CD4-positive, alpha-beta T cell treated with Interleukin-12 subunit alpha and Interleukin-12 subunit beta, for 1 hour (primary cell): ENCODE data around the gene CACNA1B.
"Not testable (repeated sequence)": the region's sequence is repeated elsewhere in the genome, so short reads cannot be mapped to it uniquely, and the experiment has no call there.

Experiments
- DNase-seq: peaks from one replicate; pipeline ENCODE4 v3.0.0-alpha.2; 2020

CACNA1B gene

DNA sequence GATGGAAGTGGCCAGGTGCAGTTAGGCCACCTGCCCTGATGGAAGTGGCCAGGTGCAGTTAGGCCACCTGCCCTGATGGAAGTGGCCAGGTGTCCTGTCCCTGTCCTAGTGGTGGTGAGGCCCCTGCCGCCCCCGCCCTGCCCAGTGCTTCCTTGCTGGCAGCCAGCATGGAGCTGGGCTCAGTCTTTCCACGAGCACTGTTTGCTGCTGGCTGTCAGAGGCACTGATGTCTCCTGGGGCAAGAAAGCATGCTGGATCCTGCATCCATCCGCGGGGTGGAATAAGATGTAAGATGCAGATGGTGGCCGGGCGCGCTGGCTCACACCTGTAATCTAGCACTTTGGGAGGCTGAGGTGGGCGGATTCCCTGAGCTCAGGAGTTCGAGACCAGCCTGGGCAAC lies 141.9 kb downstream of the CACNA1B start:
- DNase-seq, result not testable (repeated sequence)

DNA sequence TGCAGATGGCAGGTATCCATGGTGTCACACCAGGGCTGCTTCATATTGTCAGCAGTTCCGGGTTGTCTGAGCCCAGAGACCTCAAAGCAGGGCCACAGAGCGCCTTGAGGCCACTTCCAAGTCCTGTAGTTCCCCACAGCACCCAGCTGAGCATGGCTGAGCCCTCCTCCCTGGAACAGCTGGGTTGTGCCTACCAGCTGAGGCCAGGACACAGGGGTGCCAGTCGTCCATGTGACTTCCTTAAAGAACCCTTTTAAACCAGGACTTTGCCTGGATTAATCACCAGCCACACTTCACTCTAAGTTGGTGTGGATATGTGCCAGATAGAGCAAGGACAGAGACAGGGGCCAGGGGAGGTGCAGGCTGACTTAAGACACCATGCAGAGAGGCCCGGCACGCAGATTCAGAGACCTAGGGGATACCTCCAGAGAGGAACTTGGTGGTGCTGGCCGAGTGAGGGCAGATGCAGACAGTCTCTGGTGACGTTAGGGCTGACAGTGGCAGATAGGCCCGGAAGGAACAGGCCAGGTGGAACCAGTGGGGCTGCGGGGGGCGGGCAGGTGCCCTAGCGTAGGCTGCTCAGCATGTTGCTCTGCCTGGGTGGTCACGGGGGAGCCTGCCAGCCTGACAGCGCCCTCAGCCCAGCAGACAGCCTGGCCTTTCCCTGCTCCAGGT lies 142.7 kb downstream of the CACNA1B start:
- no peak for DNase-seq

DNA sequence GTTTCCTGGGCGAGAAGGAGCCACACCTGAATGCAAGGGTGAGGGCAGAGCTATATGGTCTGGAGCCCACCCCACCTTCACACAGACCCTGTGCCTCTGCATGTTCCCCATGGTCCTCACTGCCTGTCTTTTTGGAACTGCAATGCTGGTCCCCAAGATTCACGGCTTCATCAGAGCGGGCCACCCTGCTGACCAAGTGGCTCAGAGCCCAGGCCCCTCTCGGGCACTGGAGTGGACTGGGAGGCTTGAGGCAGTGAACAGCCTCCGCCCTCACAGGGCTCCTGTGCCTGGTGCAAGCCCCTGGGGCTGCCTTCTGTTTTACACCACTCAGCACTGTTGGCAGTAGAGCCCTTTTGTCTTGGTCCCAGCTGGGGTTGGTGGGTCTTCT lies 143.2 kb downstream of the CACNA1B start:
- DNase-seq, result no peak

DNA sequence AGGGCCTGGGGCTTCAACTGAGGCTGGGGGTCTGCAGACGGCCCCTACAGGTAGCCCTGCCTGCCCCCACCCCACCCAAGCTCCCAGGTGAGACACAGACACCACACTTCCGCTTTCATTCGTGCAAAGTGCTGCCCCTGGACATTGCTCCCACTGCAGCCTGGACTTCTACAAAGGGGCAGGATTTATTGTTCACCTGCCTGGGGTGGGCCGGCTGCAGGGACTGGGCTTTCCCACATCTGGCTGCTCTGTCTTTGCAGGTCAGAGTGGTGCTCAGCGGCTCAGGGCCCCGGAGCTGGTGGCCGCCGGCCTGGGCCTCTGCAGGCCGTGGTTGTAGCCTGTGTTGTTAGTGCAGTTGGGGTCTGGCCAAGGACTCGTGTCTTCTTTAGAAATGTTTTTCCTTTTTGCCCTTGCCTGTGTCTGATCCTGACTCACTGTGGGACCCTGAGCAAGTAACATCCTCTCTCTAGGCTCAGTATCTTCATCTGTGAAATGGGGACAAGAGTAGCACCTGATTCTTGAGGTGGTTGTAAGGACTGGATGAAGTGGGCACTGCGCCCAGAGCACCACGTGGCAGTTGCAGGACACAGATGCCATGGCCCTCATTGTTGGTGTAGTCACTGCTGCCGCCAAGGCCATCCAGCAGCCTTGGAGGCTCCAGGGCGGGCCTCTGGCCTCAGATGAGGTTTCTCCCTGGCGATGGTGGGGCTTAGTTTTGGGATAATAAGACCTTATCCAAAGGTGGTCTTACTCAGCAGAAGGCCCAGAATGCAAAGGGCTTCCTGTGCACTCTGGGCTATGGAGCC lies 143.9 kb downstream of the CACNA1B start:
- no peak for DNase-seq

DNA sequence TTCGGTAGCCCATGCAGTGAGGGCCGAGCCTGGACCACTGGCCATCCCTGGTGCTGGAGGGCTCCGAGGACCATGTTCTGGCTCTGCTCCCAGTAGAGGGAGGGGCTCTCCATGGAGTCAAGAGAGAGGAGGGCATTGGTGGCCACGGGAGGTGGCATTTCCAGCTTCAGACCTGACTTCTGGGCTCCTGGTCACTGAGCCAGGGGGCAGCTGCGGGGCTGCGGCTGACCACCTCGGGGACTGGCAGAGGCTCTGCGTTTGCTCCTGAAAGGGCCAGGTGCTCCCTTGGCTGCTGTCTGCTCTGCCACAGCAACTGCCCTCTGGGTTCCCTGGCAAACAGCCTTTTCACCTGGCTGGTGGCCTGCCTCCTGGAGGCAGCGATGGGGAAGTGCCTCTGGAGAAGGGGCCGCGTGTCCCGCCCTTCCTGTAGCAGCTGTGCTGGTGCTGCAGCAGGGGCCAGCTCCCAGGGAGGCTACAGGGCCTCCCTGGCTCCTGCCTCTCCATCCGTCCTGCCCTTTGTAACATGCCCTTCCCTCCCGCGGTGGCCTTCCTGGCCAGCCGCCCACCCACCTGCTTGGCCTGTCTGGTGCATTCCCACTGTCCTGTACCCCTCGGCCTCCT lies 144.6 kb downstream of the CACNA1B start:
- peak; percentile 7 for DNase-seq

DNA sequence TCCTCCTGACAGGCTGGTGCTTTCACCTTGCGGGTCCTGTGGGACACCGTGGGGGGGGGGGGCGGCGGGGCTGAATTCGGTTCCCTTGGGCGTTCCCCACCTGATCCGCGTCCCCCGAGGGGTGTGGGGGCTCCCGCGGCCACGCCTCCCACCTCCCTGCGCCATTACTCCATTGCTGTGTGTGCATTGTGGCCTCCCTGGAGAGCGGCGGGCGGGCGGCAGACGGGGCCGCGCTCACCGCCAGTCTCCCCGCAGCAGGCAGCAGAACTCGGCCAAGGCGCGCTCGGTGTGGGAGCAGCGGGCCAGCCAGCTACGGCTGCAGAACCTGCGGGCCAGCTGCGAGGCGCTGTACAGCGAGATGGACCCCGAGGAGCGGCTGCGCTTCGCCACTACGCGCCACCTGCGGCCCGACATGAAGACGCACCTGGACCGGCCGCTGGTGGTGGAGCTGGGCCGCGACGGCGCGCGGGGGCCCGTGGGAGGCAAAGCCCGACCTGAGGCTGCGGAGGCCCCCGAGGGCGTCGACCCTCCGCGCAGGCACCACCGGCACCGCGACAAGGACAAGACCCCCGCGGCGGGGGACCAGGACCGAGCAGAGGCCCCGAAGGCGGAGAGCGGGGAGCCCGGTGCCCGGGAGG lies 145.3 kb downstream of the CACNA1B start:
- no peak for DNase-seq

DNA sequence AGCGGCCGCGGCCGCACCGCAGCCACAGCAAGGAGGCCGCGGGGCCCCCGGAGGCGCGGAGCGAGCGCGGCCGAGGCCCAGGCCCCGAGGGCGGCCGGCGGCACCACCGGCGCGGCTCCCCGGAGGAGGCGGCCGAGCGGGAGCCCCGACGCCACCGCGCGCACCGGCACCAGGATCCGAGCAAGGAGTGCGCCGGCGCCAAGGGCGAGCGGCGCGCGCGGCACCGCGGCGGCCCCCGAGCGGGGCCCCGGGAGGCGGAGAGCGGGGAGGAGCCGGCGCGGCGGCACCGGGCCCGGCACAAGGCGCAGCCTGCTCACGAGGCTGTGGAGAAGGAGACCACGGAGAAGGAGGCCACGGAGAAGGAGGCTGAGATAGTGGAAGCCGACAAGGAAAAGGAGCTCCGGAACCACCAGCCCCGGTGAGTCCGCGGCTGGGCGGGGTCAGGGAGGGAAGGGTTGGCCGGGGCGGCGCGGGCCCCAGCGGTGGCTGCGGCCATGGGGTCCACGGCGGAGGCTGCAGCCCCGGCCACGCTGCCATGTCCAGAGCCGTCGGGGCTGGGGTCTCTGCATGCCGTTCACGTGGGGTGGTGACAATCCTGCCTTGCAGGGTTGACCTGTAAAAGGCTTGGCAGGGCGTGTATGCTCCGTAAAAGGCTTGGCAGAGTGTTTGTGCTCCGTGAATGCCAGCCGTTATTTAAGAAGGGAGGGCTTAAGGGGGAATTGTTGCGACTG lies 146.0 kb downstream of the CACNA1B start:
- no peak for DNase-seq

DNA sequence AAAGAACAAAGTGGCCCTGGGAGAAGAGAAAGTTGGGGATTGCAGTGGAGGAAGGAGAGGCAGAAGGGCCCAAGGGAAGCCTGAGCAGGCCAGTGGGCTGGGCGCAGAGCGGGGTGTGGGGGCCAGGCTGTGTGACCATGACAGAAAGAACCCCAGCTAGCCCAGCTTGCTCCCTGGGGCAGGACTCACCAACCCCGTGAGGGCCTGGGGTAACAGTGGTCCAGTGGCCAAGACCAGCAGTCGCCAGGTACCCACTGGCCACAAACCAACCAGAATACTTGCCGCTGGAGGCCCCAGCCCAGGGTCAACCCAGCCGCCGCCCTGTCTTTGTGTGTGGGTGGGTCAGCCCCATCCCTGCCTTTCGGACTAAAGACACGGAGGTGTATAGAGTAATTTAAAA lies 146.5 kb downstream of the CACNA1B start:
- DNase-seq, result no peak

DNA sequence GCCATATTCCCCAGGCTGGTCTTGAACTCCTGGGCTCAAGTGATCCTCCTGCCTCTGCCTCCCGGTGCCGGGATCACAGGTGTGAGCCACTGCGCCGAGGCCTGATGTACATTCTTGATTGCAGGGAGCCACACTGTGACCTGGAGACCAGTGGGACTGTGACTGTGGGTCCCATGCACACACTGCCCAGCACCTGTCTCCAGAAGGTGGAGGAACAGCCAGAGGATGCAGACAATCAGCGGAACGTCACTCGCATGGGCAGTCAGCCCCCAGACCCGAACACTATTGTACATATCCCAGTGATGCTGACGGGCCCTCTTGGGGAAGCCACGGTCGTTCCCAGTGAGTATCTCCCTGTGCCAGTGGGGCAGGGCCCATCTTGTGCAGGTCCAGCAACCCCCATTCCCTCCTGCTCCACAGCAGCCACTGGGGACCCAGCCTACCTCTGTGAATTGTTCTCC lies 147.3 kb downstream of the CACNA1B start:
- no peak for DNase-seq

DNA sequence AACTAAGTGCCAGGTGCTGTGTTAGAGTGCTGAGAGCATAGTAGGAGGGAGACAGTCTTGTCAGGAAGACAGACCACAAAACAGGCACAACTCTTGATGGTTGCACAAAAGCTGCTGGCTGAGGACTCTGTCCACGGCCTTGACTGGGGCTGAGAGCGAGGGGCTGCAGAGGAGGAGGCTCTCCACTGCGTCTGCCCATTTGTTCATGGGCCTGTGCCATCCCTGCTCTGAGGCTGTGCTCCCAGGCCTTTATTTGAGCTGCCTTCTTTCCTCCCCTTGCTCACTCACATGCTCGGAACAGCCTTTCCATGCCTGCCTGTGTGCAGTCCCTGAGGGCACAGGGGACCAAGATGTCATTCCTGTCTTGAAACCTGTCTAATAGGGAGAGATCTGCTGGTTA lies 147.8 kb downstream of the CACNA1B start:
- no peak for DNase-seq

DNA sequence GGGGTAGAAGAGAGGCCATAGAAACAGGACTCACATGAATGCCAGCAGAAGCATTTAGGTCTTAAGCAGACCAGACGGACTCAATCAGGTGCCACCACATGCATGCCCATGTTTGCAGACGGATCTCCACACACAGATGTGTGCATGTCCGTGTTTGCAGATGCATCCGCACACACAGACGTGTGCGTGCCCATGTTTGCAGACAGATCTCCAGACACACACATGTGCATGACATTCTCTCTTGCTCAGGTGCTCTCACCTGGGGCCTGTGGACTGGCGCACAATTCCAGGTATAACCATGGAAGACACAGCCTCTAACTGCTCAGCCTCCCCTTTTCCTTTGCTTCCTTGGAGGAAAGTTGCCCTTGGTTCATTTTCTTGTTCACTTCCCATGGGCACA lies 148.3 kb downstream of the CACNA1B start:
- DNase-seq, result no peak

DNA sequence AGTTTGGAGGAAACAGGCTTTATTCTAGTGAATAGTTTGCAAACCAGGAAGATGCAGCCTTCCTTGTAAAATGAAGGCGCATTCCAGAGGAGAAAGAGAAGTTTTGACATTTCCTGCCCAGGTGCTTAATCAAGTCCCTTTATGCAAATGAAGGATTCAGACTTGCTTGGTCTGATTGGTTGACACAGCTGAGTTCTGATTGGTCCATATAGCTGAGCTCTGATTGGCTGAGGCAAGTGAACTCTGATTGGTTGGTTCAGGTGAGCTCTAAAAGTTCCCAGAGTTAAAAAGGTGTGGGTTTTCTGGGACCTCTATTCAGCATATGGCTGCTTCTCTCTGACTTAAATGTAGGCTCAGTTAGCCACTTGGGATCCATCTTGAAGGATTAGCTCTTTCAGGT lies 151.0 kb downstream of the CACNA1B start:
- DNase-seq, result no peak

DNA sequence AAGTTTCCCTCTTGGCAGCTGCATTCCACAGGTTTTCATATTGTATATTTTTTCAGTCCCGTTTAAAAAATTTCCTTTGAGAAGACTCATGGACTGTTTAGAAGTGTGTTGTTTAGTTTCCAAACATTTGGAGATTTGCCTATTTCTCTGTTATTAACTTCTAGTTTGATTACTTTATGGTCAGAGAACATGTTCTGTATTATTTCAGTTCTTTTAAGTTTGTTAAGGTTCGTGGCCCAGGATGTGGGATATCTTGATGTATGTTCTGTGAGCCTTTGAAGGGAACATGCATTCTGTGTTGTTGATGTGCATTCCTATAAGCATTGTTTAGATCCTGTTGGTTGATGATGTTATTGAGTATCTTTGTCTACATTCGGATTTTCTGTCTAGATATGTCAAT lies 153.6 kb downstream of the CACNA1B start:
- no peak for DNase-seq

DNA sequence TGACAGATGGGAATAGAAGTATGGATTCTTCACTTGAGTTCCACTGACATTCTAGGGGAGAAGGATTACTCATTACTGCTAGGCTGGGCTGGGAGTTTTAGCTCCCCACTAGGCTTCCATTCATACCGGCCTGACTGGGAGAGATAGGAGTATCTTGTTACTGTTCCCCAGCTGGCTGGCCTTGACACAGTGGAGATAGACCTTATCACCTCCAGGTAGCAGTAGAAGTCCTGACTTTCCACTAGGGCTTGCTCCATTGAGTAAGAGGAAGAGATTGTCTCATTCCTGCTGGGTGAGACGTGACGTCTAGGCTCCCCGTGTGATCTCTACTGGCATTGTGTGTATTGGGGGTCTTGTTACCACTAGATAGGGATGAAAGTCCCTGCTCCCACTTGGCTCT lies 156.4 kb downstream of the CACNA1B start:
- no peak for DNase-seq

DNA sequence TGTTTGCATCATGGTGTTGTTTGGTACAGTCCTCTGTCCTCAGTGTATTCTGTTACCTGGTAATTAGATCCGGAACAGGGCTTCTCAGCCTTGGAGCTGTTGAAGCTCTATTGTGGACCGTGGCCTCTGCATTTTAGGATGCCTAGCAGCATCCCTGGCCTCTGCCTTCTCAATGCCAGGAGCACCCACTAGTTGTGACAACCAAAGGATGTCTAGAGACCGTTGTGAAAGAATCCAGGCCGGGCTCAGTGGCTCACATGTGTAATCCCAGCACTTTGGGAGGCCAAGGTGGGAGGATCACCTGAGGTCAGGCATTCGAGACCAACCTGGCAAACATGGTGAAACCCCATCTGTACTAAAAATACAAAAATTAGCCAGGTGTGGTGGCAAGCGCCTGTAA lies 159.6 kb downstream of the CACNA1B start:
- DNase-seq, result no peak

DNA sequence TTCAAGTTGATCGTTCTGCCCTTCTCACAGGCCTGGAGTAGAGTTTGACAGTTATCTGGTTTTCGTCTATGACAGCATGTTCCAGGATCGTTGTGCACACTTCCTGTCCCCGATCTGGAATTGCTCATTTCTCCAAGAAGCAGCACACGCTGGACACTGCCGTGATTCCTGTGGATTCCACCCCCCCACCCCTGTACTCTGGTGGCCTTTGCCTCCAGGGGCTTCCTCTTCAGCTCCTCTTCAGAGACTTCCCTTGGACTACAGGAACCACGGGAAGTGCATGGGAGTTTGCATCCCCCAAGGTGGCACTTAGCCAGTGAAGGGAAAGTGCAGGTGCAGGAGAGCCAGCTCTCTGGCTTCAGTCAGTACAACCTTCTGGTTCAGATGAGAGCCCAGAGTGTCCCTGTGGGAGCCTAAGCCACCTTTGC lies 160.7 kb downstream of the CACNA1B start:
- no peak for DNase-seq

DNA sequence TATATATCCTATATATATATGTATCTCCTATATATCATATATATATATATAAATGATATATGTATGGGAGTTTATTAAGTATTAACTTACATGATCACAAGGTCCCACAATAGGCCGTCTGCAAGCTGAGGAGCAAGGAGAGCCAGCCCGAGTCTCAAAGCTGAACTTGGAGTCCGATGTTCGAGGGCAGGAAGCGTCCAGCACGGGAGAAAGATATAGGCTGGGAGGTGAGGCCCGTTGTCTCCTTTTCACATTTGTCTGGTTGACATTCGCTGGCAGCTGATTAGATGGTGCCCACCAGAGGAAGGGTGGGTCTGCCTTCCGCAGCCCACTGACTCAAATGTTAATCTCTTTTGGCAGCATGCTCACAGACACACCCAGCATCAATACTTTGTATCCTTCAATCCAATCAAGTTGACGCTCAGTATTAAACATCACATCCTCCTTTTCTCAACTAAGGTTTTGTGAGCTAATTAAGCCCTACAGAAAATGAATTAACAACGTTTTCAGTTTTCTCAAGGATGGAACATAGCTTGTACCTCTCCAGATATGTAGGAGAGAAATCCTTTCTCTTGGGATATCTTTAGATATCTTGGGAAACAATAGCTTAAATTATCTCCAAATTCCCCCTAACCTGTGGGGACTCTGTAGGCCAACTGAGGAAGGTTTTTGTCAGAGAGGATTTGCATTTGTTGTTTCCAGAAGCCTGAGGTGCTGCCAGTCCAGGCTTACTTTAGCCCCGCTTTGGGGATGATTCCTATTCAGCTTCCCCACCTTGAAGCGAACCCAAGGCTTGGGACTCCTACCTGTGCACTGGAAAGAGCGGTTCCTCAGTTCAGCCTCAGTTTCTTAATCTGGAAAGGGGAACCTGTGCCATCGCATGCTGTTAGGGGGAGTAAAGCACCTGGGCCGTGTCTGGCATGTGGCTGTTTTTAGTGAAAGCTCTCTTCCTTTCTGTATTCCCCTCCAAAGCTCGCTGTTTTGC lies 163.2 kb downstream of the CACNA1B start:
- DNase-seq, result no peak

DNA sequence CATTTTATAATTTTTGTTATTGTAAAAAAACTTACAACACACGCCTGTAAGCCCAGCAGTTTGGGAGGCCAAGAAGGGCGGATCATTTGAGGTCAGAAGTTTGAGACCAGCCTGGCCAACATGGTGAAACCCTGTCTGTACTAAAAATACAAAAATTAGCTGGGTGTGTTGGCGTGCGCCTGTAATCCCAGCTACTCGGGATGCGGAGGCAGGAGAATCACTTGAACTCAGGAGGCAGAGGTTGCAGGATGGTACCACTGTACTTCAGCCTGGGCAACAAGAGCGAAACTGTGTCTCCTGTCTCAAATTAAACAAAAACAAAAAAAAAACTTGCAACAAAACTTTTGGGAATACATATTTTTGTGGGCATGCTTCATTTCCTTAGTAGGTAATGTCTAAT lies 164.6 kb downstream of the CACNA1B start:
- no peak for DNase-seq

DNA sequence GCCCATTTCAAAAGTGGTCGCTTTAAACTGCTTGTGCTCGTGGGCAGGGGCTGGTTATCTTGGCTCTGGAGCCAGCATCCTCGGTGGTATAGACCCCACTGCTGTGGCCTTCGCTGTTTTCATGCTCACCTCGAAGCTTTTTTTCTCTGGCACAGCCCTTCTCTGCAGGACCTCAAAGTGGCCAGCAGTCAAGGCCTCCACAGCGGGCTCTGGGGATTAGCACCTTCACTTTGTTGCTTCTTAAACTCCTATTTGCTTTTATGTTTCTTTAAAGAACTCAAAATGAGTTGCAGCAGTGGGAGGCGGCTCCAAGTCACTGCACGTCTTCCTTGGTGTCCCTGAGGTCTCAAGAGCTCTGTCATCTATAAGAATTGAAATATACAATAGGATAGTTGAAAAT lies 165.1 kb downstream of the CACNA1B start:
- no peak for DNase-seq

DNA sequence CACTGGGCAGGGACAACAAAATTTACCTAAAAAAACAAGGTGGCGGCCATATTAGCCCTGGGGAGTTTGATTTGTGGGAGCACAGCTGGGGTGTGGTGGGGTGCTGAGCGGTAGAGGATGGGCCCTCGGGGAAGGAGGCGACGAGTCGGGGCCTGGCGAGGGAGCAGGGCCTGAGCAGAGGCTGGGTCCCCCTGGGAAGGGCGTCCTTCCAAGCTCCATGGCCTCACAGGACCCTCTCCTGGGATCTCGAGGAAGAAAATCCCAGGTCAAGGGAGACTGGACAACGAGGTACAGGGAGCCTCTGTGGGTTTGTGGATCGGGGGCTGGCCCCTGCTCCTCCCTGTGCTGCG lies 165.5 kb downstream of the CACNA1B start:
- no peak for DNase-seq
